Peyer's patch (tissue), 4 donors: ENCODE measurements around the gene MAEA.

ENCODE experiments used
- POLR2A ChIP-seq, 2 donors: fragments of 450-650 bp; IDR thresholded peaks; one replicate each; pipeline ENCODE4 v1.5.1; 2017; ENCODE audit warnings: antibody characterized with exemption in 2 of 2, mild to moderate bottlenecking in 2 of 2, moderate library complexity in 2 of 2
- TF ChIP-seq, protein P1 (sequence below), 6 experiments: fragments of 450-650 bp in 4 of 6; fragments of 200-600 bp in 2 of 6; sonication (generic) in 1 of 6; IDR thresholded peaks; one replicate each; pipeline ENCODE4 v1.5.1; 2017 to 2019; ENCODE audit warnings: antibody characterized with exemption in 6 of 6, mild to moderate bottlenecking in 3 of 6, moderate library complexity in 1 of 6

DNA sequence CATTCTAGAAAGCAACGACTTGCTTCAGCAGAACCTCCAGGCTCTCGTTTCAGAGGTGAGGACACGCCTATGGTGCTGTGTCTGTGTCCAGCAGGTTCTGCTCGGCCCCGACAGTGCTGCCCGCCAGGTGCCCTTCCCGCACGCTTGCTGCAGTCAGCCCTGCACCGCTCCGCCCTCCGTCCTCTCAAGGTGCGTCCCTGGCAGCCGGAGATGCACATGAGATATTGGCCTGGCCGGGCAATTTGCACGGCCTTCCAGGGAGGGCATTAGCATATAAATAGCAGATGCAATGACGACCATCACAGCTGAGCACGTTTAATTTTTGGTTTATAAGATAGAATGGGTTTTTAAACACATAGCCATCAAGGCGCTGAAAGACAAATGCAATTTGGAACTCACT is 71.7 kb downstream of the MAEA start:
- TF ChIP-seq POLR2A (IDR thresholded peaks at IDR 0.05) = no peak
- TF ChIP-seq, protein P1, sequence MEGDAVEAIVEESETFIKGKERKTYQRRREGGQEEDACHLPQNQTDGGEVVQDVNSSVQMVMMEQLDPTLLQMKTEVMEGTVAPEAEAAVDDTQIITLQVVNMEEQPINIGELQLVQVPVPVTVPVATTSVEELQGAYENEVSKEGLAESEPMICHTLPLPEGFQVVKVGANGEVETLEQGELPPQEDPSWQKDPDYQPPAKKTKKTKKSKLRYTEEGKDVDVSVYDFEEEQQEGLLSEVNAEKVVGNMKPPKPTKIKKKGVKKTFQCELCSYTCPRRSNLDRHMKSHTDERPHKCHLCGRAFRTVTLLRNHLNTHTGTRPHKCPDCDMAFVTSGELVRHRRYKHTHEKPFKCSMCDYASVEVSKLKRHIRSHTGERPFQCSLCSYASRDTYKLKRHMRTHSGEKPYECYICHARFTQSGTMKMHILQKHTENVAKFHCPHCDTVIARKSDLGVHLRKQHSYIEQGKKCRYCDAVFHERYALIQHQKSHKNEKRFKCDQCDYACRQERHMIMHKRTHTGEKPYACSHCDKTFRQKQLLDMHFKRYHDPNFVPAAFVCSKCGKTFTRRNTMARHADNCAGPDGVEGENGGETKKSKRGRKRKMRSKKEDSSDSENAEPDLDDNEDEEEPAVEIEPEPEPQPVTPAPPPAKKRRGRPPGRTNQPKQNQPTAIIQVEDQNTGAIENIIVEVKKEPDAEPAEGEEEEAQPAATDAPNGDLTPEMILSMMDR (IDR thresholded peaks at IDR 0.05) = no peak
